ENCODE measurements around the gene CXXC5.

GRCh38 chr5:139650031-139650688 is 2.0 kb downstream of the CXXC5 start:
- TF ChIP-seq POLR2AphosphoS5 (IDR thresholded peaks at IDR 0.05) (no peak), CTCF (IDR thresholded peaks at IDR 0.05) (peak; percentile 24 to 61 (median 38)), EP300 (IDR thresholded peaks at IDR 0.05) (no peak), POLR2A (IDR thresholded peaks at IDR 0.05) (no peak)
